Endometrial microvascular endothelial cells (primary cell): ENCODE results near the gene CCDC78. TPM values are rescaled to one million over a fixed set of nuclear protein-coding genes. Genes with fewer than 3 reads are reported as not detected.

Source experiments
- in situ Hi-C: cut with HindIII; loops from 2 replicates; pipeline ENCODE4 v1.10.0; 2017; ENCODE audit warnings: low sequenced_read_pairs, low pct_unique_long_range_greater_than_20kb; ENCODE audit errors: inconsistent ontology term
- total RNA-seq: library from RNA; depleted of rRNA; stranded (reverse); fragments of >200 nt; gene quantifications from one replicate; pipeline ENCODE4 v1.2.3, GENCODE V29; 2015; ENCODE audit errors: inconsistent ontology term

Gene CCDC78
- total RNA-seq, 1 donor from 2014 or later, result not detected

GRCh38 chr16:685967-686366, 40.3 kb downstream of the CCDC78 start:
- in situ Hi-C loops, result no loop called here

- in situ Hi-C loops, result no loop called here
Observed at GRCh38 chr16:684961-685696, 41.1 kb downstream of the CCDC78 start.

GRCh38 chr16:684071-684794, 42.0 kb downstream of the CCDC78 start, which contains the start of gene JMJD8:
JMJD8 (minus strand) TSS chr16:684334; CDS start chr16:684319, 15 bp downstream.
- in situ Hi-C loops, result no loop called here

- in situ Hi-C loops, result no loop called here
Observed at GRCh38 chr16:683396-684070, 42.7 kb downstream of the CCDC78 start.

GRCh38 chr16:682493-683395, 43.5 kb downstream of the CCDC78 start:
- in situ Hi-C loops, result no loop called here

- in situ Hi-C loops, result no loop called here
Observed at GRCh38 chr16:681746-682427, 44.4 kb downstream of the CCDC78 start.

- in situ Hi-C loops, result no loop called here
Observed at GRCh38 chr16:680967-681745, 45.1 kb downstream of the CCDC78 start.

GRCh38 chr16:680625-680945, 45.7 kb downstream of the CCDC78 start:
- in situ Hi-C loops, result no loop called here

GRCh38 chr16:679814-680624, 46.2 kb downstream of the CCDC78 start, which contains the start of gene STUB1:
STUB1 (plus strand) TSS chr16:680410; CDS start chr16:680526, 116 bp downstream.
- in situ Hi-C loops, result no loop called here

GRCh38 chr16:678858-679813, 47.1 kb downstream of the CCDC78 start:
- in situ Hi-C loops, result no loop called here

- in situ Hi-C loops, result no loop called here
Observed at GRCh38 chr16:678209-678857, 47.9 kb downstream of the CCDC78 start.

GRCh38 chr16:677316-678190, 48.7 kb downstream of the CCDC78 start:
- in situ Hi-C loops, result no loop called here

- in situ Hi-C loops, result no loop called here
Observed at GRCh38 chr16:676913-677312, 49.3 kb downstream of the CCDC78 start.

GRCh38 chr16:676565-676902, 49.7 kb downstream of the CCDC78 start:
- in situ Hi-C loops, result no loop called here
